A549 (cell line): ENCODE data around the gene OGA.

Experiments
- CBX2 ChIP-seq: fragments of 200-600 bp; sonication (generic); IDR thresholded peaks from 2 replicates; pipeline ENCODE4 v1.6.1; 2016; ENCODE audit warnings: low read depth, mild to moderate bottlenecking, borderline replicate concordance
- EP300 ChIP-seq, 2 experiments: fragments of >200 bp; sonication (Bioruptor Twin); formaldehyde crosslinking; IDR thresholded peaks; 2 replicates in 1 of 2; 3 replicates in 1 of 2; pipeline ENCODE4 v1.6.1; 2016 to 2017
- FOSL2 ChIP-seq, 2 experiments: fragments of 450-650 bp in 1 of 2; fragments of >200 bp in 1 of 2; sonication (Bioruptor Twin) in 1 of 2; formaldehyde crosslinking; IDR thresholded peaks; 2 replicates each; pipeline versions ENCODE4 v1.5.0 to v1.6.1; 2016 to 2020; ENCODE audit warnings: mild to moderate bottlenecking in 1 of 2, moderate library complexity in 1 of 2
- JUNB ChIP-seq: fragments of >200 bp; sonication (Bioruptor Twin); formaldehyde crosslinking; IDR thresholded peaks from 2 replicates; pipeline ENCODE4 v1.6.1; 2016
- NR3C1 ChIP-seq: fragments of >200 bp; sonication (Bioruptor Twin); formaldehyde crosslinking; IDR thresholded peaks from 3 replicates; pipeline ENCODE4 v1.6.1; 2017
- POLR2A ChIP-seq: IDR thresholded peaks from 2 replicates; pipeline ENCODE4 v1.6.1; 2012; ENCODE audit warnings: mild to moderate bottlenecking, low read length
- RAD21 ChIP-seq, 2 experiments: fragments of >200 bp in 1 of 2; sonication (Bioruptor Twin) in 1 of 2; formaldehyde crosslinking in 1 of 2; IDR thresholded peaks in 1 of 2; conservative IDR thresholded peaks in 1 of 2; 2 replicates in 1 of 2; 3 replicates in 1 of 2; pipeline ENCODE4 v1.6.1; 2012 to 2018; ENCODE audit warnings: inconsistent platforms in 1 of 2
- RARB ChIP-seq: fragments of 250-450 bp; sonication (Bioruptor Pico); IDR thresholded peaks from 2 replicates; pipeline ENCODE4 v1.8.0; 2021; ENCODE audit warnings: mild to moderate bottlenecking, moderate library complexity
- RFX5 ChIP-seq: fragments of 450-650 bp; IDR thresholded peaks from 2 replicates; pipeline ENCODE4 v1.7.1; 2014; ENCODE audit warnings: antibody characterized with exemption, mild to moderate bottlenecking, moderate library complexity
- TF ChIP-seq, protein P1 (sequence below): fragments of >200 bp; sonication (Bioruptor Twin); formaldehyde crosslinking; IDR thresholded peaks from 3 replicates; pipeline ENCODE4 v1.5.1; 2016
- TF ChIP-seq, protein P2 (sequence below): IDR thresholded peaks from 2 replicates; pipeline ENCODE4 v1.6.1; 2012
- TF ChIP-seq, protein P3 (sequence below): fragments of 450-650 bp; IDR thresholded peaks from 2 replicates; pipeline ENCODE4 v1.6.1; 2014; ENCODE audit warnings: antibody characterized with exemption
- TF ChIP-seq, protein P4 (sequence below): fragments of 200-600 bp; sonication (generic); IDR thresholded peaks from 2 replicates; pipeline ENCODE4 v1.6.1; 2016; ENCODE audit warnings: antibody characterized with exemption, mild to moderate bottlenecking, moderate library complexity

DNA sequence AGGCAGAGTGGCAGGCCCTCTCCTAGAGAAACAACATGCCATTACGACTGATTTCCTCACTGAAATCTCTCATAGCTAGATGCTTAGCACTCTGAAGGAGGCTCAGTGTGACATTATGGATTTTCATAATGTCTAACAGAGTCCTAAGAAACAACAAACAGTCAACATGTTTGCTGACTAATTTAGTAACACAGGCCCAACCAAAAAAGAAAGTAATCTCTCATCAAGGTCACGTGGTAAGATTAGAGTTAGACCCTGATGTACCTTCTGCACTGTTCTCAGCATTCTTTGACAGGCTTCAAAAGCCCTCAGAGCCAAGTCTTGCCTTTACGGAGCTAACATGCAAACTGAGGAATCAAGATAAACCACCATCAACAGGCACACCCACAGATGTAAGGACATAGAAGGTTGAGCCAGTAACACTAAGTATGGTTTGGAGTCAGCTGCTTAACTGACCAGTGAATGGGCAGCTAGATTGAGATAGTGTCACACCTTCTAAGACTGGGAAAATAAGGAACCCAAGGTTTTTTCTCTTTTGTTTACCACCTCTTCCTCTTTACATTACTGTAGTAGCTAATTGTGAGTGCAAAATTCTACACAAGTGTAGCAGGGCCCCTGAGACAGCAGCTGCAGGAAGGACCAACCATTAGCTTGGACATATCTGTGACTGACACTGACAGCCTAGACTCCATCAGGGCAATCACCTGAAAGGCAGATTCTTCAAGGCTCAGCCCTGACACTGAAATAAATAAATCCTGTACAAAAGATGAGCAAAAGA, 40.7 kb upstream of the OGA start:
- TF ChIP-seq RFX5 (no peak), EP300 (IDR thresholded peaks at IDR 0.05) (no peak), RAD21 (conservative IDR thresholded peaks at IDR 0.05 in 1 of 2, IDR thresholded peaks at IDR 0.05 in 1 of 2) (no peak), JUNB (no peak), NR3C1 (no peak), POLR2A (no peak), RARB (CRISPR knock-in tag) (no peak), FOSL2 (IDR thresholded peaks at IDR 0.05) (no peak), FOSL2 (CRISPR knock-in tag; IDR thresholded peaks at IDR 0.05) (no peak), CBX2 (no peak)
- TF ChIP-seq, protein P1, sequence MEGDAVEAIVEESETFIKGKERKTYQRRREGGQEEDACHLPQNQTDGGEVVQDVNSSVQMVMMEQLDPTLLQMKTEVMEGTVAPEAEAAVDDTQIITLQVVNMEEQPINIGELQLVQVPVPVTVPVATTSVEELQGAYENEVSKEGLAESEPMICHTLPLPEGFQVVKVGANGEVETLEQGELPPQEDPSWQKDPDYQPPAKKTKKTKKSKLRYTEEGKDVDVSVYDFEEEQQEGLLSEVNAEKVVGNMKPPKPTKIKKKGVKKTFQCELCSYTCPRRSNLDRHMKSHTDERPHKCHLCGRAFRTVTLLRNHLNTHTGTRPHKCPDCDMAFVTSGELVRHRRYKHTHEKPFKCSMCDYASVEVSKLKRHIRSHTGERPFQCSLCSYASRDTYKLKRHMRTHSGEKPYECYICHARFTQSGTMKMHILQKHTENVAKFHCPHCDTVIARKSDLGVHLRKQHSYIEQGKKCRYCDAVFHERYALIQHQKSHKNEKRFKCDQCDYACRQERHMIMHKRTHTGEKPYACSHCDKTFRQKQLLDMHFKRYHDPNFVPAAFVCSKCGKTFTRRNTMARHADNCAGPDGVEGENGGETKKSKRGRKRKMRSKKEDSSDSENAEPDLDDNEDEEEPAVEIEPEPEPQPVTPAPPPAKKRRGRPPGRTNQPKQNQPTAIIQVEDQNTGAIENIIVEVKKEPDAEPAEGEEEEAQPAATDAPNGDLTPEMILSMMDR, result no peak
- TF ChIP-seq, protein P2, sequence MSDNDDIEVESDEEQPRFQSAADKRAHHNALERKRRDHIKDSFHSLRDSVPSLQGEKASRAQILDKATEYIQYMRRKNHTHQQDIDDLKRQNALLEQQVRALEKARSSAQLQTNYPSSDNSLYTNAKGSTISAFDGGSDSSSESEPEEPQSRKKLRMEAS, result no peak
- TF ChIP-seq, protein P3, sequence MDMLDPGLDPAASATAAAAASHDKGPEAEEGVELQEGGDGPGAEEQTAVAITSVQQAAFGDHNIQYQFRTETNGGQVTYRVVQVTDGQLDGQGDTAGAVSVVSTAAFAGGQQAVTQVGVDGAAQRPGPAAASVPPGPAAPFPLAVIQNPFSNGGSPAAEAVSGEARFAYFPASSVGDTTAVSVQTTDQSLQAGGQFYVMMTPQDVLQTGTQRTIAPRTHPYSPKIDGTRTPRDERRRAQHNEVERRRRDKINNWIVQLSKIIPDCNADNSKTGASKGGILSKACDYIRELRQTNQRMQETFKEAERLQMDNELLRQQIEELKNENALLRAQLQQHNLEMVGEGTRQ, result no peak
- TF ChIP-seq, protein P4, sequence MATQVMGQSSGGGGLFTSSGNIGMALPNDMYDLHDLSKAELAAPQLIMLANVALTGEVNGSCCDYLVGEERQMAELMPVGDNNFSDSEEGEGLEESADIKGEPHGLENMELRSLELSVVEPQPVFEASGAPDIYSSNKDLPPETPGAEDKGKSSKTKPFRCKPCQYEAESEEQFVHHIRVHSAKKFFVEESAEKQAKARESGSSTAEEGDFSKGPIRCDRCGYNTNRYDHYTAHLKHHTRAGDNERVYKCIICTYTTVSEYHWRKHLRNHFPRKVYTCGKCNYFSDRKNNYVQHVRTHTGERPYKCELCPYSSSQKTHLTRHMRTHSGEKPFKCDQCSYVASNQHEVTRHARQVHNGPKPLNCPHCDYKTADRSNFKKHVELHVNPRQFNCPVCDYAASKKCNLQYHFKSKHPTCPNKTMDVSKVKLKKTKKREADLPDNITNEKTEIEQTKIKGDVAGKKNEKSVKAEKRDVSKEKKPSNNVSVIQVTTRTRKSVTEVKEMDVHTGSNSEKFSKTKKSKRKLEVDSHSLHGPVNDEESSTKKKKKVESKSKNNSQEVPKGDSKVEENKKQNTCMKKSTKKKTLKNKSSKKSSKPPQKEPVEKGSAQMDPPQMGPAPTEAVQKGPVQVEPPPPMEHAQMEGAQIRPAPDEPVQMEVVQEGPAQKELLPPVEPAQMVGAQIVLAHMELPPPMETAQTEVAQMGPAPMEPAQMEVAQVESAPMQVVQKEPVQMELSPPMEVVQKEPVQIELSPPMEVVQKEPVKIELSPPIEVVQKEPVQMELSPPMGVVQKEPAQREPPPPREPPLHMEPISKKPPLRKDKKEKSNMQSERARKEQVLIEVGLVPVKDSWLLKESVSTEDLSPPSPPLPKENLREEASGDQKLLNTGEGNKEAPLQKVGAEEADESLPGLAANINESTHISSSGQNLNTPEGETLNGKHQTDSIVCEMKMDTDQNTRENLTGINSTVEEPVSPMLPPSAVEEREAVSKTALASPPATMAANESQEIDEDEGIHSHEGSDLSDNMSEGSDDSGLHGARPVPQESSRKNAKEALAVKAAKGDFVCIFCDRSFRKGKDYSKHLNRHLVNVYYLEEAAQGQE, result no peak
